ENCODE results near the gene UNC13C.

UNC13C gene

DNA sequence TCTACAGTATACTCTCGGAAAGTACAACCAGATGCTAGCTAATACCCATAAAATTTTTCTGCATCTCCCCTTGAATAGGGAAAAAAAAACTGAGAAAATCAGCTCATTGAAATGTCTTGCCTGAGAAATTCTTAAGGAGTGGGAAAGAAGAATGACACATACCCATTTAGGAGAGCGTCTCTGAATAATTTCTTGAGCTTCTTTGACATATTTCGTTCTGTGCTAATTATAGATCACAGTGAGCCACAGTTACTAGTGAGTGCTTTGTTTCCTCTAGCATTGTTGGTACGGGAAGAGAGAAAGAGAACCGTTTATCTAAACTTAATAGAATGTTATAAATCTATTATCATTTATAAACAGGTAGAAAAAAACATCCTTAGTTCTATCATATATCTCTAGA is 588.4 kb downstream of the UNC13C start:
- DNase-seq (ENCODE audit: low spot score), result no peak

DNA sequence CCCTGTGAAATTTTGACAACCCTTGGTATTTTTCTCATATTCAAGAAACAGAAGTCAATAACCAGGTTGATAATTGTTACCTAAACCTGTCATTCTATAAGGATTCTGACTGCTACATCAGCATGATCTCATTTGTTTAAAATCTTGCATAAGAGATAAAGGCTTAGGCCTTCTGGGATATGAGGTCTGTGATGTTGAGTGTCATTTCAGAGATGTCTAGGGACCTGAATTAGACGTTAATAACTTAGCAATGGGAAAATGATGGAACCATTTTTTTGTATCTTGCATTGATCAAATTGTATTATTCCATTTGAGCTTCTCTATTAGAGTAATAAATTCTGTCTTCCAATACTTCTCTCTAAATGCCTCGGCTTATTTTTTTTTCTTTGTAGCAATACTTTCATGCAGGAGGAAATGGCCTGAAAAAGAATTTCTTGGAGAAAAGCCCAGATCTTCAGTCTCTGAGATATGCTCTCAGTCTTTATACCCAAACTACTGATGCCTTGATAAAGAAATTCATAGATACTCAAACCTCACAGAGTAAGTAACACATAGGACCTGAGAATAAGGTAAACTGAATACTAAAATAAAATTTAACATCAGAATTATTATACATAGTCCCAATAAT is 589.3 kb downstream of the UNC13C start:
- no peak for DNase-seq (ENCODE audit: low spot score)

DNA sequence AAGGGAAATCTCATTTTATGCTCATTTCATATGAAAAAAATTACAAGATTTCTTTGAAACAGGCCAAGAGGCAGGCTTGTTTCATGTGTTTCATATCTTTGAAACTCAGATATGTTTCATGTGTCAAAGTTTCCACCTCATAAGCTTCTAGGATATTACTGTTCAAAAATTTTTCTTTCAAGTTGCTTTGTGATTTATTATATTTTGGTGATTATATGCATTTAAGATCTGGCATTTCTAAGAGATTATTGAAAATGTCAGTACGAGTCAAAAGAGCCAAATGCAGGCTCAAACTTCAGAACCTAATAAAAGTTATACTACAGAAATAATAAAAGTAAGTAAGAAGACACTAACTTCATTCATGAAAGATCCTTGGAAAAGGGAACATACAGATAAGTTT is 590.1 kb downstream of the UNC13C start:
- DNase-seq (ENCODE audit: low spot score), result no peak

DNA sequence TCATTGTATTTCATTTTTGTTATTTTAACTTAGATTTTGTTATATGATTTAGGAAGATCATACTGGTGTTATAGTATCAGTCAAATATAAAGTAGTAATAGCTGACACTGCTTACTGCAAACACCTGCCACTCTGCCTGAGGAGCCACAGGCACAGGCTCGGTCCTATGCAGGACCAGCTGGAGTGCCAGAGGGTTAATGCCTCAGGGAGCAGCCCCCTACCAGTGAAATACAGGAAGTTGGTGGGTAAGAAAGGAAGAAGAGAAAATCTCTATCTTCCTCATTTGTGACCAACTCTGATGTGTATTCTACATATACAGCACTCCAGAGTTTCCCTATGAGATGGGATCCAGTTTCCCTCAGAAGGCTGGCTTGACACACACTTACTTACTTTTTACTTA is 593.3 kb downstream of the UNC13C start:
- DNase-seq (ENCODE audit: low spot score), result no peak

DNA sequence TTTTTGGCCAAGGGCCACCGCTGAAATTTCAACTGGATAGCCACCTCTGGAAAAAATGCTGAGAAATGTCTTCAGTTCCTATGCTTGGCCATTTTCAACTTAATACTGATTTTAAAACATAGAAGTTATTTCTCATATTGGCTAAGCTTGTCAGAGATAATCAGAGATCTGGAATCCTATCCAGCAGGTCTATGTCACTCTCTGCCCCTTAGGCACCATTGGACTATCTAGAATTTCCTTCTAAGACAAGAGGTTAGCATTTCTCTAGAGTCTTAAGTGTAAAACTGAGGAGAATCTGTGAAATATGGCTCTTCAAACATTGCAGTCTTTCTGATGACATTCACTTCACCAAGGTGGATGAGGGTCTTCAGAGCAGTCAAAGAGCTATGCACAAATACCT is 597.3 kb downstream of the UNC13C start:
- DNase-seq (ENCODE audit: low spot score), result no peak

DNA sequence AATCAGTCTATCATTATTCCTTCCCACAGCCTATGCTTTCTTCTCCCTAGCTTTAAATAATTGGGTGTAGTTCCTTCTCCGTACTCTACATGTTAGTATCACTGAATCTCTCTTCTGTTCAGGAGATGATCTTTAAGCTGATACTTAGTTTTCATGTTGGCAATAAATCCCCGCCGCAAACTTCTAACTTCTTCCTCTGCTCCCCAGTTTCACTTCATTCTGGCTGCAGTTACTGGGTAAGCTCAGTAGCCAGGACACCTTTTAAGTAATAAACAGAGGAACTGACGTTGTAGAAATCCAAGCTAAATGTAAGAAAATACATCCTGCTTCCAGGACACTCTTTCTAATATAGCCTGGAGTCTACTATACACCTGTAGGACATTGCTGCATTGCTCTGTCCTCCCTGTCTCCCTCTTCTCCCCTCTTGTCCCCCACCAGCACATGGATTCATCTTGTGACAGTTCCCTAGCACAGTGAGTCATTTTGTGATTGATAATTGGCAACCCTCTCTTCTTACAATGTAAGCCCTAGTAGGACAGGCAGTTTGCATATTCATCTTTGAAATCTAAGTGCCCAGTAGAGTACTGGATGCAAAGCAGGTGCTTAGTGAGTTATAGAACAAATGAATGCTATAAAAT is 598.2 kb downstream of the UNC13C start:
- no peak for DNase-seq (ENCODE audit: low spot score)

DNA sequence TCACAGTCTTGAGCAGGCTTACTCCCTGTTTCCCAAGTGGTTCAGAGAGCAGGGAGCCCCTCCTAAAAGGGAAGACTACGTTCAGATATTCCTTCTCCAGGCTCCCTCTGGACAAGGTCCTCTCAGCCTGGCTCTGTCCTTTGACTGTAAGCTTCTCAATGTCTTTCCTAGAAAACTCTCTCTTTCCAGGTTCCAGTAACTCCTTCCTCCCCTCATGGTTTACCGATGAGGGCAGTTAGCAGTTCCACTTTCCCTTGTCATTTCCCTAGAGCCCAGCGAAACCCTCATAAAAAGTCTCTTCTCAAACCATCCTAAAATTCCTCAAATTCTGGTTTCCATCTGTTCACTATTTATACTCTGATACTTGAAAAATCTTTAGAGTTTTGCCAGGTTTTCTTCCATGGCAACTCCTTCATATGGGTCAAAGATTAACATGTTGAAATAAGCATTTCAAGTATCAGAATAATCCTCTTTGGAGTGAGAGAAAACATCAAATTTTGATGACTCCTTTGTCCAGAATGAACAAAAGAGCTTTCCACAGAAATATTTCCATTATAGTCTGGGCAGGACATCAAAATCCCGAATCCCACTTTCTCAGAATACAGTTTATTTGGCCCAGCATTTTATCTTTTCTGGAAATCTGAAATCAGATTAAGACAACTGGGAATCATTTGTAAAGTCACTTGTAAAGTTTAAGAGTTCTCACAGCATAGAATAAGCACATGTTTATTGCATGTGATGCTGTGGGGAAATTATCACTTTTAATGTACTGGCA is 599.4 kb downstream of the UNC13C start:
- DNase-seq (ENCODE audit: low spot score), result no peak

DNA sequence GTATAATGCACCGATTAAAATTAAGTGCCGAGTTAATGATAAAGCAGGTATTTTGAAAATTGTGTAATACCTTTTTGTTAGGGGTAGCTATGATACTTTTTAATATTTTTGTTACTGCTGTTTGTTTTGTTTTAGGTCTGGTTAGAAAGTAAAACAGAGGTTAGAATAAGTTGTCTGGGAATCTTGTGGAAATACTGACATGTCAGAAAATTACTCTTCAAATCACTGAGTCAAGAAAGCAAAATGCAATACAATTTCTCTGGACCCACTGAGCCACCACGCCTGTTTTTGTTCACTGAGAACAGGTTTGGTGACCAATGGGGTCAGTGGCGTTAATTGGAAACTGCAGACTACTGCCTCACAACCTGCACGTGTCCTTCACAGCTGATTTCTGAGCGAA is 601.6 kb downstream of the UNC13C start:
- no peak for DNase-seq (ENCODE audit: low spot score)

DNA sequence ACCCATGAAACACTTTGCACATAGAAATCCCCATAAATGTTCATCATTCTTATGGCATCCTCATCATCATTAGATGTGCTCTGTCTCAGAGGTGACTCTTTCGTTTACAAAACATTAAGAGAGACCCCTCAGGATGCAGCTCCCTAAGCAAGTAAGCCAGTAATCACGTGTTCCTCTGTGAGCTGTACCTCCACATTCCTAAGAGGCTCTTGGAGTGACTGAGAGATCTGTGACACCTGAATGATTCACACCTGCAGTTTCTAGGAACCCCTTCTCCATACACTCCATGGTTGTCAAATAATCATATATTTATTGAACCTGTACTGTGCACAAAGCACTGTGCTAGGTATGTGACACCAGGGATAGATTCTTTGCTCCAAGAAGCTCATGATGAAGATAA is 602.4 kb downstream of the UNC13C start:
- DNase-seq (ENCODE audit: low spot score), result no peak

DNA sequence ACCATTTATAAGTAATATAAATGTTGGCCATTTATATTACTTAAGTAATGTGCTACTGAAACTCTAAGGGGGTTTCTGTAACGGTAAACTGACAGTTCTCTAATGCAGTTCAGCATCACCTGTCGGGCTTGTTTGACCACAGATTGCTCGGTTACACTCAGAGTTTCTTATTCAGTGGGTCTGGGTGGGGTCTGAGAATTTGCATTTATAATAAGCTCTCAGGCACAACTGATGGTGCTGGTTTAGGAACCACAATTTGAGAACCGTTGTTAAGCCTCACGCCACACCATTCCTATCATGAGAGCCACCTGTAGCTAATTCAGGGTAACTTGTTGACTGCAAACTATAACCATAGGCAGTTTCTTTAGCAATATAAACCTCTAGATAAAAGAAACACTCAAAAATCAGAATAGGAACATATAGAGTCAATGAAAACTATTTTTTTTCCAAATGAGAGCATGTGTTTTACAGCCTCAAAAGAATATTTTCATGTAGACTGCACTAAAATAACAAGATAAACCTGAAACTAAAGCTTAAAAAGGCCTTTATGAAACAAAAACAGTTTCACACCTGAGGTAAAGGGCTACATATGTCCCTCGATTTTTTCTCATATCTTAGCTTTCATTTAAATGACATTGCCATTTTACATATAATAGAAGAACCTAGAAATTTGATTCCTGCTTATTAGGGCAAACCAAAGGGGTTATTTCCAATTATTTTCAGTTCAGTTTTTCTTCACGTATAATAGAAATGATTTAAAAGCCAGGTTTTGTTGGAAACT is 604.8 kb downstream of the UNC13C start:
- DNase-seq (ENCODE audit: low spot score), result no peak

DNA sequence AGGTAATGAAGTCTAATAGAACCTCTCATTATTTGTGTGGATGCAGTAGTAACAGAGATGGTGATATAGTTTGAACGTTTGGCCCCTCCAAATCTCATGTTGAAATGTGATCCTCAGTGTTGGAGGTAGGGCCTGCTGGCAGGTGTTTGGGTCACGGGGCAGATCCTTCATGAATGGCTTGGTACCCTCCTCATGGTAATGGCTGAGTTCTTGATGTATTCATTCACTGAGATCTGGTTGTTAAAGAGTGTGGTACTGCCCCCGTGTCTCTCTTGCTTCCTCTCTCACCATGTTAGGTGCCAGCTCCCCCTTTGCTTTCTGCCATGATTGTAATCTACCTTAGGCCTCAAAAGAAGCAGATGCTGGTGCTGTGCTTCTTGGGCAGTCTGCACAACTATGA is 606.8 kb downstream of the UNC13C start:
- DNase-seq (ENCODE audit: low spot score), result no peak

DNA sequence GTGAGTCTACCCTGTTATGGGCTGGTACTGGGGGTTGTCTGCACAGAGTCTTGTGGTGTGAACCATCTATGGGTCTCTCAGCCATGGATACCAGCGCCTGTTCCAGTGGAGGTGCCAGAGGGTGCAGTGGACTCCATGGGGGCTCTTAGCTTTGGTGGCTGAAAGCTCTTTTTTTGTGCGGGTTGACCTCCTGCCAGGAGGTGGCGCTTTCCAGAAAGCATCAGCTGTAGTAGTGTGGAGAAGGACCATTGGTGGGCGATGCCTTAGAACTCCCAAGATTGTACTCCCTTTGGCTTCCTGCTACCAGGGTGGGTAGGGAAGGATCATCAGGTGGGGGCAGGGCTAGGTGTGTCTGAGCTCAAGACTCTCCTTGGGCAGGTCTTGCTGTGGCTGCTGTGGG is 615.9 kb downstream of the UNC13C start:
- no peak for DNase-seq (ENCODE audit: low spot score)

DNA sequence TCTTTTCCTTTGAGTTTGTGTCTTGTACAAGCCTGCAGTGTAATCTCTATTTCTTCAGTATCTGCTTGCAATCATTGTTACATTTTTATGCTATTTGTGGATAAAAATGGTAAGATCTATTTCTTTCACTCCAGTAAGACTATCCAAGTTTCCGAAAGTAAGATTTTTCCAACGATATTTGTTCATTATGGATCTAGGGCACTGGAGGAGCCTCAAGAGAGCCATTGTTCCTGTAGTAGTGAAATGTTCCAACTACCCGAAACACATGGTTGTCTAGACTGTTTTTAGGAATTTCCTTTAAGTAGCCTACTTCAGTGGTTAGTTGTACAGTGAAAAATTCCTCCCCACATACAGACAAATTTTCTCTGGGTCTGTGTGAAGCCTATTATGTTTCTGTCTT is 621.1 kb downstream of the UNC13C start:
- no peak for DNase-seq (ENCODE audit: low spot score)

DNA sequence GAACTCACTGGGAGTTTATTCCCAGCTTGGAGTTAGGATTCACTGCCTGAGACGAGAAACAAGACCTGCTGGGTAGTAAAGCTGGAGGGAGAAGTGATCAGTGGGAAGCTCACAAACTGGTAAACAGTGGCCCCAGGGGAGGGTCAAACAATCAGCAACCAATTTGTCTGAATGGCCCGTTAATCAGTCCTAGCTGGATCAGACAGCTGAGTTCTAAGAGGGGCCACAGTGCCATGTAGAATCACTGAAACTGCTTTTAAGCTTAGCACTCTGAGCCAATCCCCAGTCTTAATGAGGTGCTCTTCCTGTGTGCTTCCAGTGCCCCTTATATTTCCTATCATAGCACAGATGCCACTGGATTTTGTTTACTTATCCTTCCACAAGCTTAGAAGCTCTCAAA is 626.8 kb downstream of the UNC13C start:
- no peak for DNase-seq (ENCODE audit: low spot score)

DNA sequence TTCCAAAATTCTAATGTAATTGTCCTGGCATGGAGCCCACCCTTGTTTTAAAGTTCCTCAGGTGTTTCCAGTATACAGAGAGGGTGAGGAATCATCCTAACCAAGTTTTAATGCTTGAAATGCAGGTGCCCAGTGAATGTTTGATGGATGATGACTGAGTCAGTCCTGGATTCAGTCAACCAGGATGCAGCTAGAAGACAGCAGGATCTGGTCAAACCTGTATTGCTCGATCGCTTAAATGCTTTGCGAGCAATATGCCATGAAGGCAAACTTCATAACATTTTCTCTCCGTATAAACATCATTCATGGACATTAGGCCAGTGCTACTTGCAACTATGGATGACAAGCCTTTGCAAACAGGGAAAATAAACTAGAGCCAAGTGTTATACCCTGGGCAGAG is 627.3 kb downstream of the UNC13C start:
- no peak for DNase-seq (ENCODE audit: low spot score)

DNA sequence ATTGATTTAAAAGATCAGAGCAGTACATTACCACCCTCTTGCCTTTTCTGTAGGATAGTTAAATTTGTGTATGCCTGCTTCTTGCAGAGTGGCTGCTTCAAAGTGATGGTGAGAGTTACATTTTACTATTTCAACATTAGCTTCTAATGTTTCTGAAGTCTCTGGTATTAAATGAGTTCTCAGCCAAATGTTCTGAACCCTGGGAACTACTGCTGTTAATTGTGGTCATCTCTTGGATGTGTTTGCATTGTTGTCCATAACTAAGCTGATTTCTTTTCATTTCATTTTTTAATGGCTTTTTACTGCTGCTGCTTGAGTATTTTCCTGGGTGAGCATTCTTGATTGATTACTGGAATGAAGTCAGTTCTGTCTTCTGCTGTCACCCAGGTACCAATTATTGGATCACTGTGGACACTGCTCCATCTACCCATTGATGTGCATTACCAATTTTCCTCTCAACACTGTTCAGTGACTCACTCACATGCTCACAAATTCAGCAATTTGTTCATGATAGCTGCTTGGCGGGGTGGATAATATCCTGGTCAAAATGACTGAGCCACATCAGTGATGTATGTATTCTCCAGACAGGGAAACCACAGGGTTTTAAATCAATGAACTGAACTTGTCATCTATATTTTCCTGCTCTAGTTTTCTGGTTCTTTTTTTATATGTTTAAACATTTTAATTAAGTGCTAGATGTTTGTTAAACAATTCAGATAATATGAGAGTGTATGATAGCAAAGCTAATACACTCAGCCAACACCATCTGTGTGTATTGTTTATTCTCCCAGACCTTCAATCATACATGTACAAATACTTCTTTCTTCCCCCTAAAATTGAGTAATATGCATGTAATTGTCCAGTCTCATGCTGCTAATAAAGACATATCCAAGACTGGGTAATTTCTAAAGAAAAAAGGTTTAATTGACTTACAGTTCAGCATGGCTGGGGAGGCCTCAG is 630.9 kb downstream of the UNC13C start:
- DNase-seq (ENCODE audit: low spot score), result no peak

DNA sequence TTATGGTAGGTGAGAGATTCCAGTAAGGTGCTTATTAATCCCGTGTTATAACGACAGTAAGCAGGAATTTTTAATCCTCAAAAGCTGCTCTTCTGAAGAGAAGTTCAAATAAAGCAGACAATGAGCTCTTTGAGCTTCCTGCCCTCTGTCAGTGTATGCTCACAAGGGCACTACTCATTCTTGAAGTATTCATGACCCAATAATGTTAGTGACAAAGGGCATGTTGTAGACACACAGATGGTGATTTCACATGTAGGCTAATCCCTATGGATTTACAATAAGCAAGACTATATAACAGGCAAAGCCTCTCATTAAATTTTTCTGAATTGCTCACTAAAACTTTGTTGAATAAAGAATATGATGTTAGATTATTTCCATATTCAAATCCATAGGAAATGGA is 639.9 kb downstream of the UNC13C start:
- DNase-seq (ENCODE audit: low spot score), result no peak

DNA sequence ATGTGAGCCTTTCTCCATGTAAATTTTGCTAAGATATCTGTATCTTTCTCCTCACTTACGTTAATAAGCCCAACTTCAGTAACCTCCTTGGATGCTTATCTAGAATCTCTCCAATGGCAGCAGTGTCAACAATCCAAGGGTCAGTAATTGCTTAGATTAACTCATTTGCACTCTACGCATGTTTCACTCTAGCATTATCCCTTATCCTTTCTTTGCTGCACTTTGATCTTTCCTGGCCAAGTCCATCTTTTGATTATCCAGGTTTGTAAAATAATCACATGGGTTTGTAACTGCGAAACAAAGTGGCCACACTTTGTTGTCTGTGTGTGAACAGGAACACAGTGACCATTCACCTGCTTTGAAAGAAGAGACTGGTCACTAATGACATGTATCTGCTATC is 640.9 kb downstream of the UNC13C start:
- DNase-seq (ENCODE audit: low spot score), result no peak

DNA sequence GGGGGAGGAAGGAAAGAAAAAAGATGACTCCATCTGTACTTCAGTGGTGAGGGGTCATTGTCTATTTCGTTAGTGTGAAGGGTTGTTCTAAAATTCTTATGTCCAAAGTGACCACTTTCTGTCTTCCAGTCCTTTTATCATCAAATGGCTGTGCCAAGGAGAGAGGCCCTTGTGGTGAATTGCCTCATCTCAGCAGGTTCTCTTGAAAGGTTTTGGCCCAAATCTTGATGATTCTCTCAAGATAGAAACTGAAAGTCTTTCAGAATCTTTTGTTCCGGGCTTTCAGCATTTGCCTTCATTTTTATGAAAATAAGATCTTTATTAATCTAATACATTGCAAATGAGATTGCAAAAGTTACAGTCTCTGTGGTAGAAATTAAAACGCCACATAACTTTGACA is 642.7 kb downstream of the UNC13C start:
- no peak for DNase-seq (ENCODE audit: low spot score)

DNA sequence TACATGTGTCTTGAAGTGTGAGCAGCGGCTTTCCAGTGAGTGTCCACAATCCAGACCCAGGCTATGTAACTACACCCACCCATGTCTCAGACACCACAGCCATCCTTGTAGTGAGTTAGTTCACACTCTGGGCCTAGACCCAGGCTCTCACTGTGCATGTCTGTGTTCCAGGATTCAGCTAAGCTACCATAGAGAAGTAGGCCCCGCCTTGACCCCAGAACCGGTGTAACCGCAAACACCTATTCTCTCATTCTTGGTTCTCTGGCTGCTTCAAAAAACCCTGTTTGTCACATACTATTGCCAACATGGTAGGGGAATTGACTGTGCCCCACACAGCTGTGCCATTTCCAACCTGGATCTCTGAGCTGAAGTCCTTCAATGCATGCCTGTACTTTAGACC is 657.9 kb downstream of the UNC13C start:
- DNase-seq (ENCODE audit: low spot score), result no peak

DNA sequence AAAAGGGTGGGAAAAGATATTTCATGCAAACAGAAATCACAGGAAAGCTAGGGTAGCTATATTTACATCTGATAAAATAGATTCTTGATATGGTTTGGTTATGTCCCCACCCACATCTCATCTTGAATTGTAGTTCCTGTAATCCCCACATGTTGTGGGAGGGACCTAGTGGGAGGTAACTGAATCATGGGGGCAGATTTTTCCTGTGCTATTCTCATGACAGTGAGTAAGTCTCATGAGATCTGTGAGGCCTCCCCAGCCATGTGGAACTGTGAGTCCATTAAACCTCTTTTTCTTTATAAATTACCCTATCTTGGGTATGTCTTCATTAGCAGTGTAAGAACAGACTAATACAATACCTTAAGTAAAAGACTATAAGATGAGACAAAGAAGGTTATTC is 660.4 kb downstream of the UNC13C start:
- no peak for DNase-seq (ENCODE audit: low spot score)

DNA sequence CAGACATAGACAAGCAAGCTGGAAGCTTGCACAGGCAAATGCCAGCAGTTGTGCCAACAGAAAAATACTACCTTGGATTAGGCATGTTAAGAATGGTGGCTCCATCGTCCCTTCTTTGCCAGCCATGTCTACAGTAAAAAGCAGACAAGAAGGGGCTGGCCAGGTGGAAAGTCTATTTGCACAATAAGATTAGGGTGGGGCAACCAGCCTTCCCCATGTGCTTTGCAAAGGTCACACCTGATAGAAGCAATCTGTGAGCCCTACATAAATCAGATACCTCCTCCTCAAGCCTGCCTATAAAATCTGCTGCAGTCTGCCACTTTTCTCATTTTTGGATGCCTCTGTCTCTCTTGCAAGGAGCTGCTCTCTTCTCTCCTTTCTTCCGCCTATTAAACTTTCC is 662.6 kb downstream of the UNC13C start:
- no peak for DNase-seq (ENCODE audit: low spot score)
